ENCODE measurements around the gene TMEM123. TPM values are rescaled to one million over a fixed set of nuclear protein-coding genes. Genes with fewer than 3 reads are reported as not detected.
"Not testable (repeated sequence)": the region's sequence is repeated elsewhere in the genome, so short reads cannot be mapped to it uniquely, and the experiment has no call there.

Gene TMEM123
- total RNA-seq, 1 donor from 2014 or later = 75.9 TPM

DNA sequence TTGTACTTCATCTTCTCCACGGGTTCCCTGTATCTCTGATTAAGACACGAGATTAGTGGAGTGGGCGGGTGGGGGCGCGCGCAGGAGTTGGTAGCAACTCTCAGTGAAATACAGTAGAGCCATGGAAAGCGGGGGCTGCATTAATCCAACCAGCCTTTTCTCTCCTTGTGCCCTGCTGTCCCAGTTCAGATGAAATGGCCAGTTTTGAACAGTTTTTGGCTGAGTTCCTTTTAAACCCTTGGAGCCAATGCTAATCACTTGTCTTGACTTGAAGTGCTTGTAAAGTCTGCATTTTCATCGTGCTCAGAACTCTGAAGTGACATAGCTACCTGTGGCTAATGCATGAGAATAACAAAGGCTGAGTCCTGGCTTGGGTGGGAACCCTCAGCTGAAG is 734 bp upstream of the TMEM123 start:
- ATAC-seq (no peak), DNase-seq (peak; percentile 33)

DNA sequence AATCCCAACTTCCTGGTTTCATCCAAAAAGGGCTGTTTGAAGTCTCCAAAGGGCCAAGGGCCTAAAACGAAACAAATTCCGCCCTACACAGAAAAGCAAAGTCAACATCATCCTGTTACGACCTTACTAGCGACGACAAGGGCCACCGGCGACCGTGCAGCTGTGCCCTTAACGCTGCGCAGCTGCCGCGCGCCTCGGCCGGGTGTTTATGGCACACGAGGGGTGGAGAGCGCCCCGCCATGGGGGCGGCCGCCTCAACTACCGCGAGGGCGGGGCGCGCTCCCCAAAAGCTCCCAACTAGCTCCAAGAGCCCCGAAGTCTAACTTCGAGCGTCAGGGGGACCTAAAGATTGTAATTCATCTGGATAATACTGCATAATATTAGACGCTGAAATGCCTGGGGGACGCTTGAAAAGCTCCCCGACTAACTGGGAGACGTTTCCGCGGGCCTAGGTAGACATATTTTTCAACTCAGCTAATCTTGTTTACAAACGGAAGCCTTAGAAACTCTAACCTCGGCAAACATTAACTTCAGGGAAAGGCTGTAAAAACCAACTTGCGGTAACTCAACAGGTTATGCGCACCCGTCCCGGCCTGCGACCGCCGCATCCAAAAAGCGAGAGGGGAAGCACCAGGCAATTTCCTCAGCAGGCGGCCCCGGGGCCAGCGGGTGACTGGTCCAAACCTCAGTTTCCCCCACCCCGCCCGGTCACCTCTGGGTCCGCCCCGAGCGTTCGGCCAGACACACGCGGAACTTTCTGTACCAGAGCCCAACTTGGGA is 694 bp downstream of the TMEM123 start:
- peak; percentile 84 for DNase-seq
- peak; percentile 85 for ATAC-seq
- intact Hi-C loops (cut with micrococcal nuclease) = no loop called here

More for the DNA sequence above, 734 bp upstream of the TMEM123 start:
- intact Hi-C loops (cut with micrococcal nuclease) = no loop called here

DNA sequence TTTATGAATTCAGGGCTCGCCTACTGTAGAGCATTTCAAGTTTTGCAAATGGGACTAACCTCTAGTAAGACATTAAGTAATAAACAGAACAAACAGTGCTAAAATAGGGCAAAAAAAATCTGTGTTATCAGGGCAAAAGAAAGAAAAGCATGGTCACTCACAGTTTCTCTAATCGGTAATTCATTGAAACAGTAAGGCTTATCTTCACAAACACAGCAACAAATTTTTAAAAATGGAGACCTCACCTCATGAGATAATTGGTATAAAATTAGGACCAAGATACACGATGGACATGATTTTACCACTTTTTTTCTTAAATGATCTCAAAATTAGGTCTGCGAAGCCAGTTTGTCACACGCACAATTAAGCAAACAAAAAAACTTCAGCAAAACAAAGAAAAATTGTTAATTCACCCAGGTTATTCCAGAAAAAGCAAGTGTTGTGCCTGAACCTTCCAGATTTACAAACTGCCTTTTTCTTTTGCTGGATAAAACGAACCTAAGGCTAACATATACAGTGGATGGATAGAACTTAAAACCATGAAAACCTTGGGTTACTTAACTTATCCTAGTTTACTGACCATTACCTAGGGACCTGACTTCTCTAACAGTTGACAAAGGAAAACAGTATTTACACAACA is 1.4 kb downstream of the TMEM123 start:
- intact Hi-C loops (cut with micrococcal nuclease) = no loop called here
- no peak for DNase-seq
- no peak for ATAC-seq

DNA sequence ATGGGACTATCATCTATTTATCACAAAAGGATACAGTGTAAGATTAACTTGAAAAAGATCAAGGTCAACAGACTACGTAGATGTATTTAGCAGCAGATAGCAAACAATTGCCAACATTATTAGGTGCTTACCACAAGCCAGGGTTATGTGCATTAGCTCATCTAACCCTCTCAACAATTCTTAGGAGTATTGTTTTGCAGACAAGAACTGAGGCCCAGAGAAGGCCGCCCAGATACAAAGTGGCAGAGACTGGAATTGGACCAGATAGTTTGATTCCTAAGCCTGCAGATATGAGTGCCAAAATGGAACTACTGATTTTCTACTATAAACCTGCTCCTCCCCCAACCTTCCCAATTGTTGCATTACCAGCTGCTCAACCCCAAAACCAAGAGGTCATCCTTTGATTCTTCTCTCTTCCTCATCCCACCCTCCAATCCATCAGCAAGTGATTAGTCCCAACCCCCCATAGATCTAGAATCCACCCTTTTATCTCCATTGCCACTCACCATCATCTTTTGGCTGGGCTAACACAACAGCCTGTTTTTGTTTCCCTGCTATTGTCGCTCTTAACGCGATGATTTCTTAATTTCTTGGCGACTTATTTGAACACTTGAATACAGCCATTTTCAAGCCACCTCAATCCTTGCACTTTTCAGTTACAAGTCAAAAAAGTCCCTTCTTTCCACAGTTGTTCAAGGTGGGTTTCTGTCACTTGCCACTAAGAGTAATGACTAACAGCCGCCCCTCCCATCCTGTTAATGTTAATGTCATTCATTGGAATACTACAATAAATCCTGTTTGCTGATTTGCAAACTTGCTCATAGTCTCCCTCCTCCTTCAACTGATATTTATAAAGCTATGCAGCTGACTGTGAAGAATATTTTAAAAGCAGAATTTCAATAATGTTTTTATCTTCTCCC is 2.7 kb downstream of the TMEM123 start:
- ATAC-seq = no peak
- intact Hi-C loops (cut with micrococcal nuclease) = no loop called here
- DNase-seq = no peak

DNA sequence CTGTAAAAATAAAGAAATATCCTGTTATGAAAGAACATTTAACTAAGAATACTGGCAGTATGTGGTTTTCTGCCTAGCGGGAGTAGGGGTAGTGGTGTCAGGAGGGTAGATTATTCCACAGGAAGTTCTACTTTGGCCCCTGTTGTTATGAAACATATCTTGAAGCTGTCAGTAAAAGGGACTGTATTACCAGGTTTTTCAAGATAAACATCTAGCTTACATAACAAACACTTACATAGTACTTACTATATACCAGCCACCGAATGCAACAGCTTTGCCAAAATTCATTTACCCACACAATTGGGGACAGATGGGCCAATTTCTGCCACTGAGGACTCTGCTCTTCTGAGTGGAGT is 3.7 kb downstream of the TMEM123 start:
- intact Hi-C loops (cut with micrococcal nuclease) = no loop called here
- ATAC-seq = no peak
- no peak for DNase-seq

- DNase-seq = no peak
- ATAC-seq = no peak
- intact Hi-C loops (cut with micrococcal nuclease) = no loop called here
Observed at GRCh38 chr11:102447941-102448868, 4.4 kb downstream of the TMEM123 start.

GRCh38 chr11:102447193-102447592 is 5.4 kb downstream of the TMEM123 start:
- intact Hi-C loops (cut with micrococcal nuclease) = no loop called here
- ATAC-seq = no peak
- DNase-seq = no peak

GRCh38 chr11:102446606-102447005 is 6.0 kb downstream of the TMEM123 start:
- ATAC-seq (no peak), DNase-seq (no peak)
- intact Hi-C loops (cut with micrococcal nuclease) = no loop called here

GRCh38 chr11:102444693-102445092 is 7.9 kb downstream of the TMEM123 start:
- DNase-seq; intact Hi-C loops (cut with micrococcal nuclease); ATAC-seq: not testable (repeated sequence)

- intact Hi-C loops (cut with micrococcal nuclease); ATAC-seq; DNase-seq: not testable (repeated sequence)
Observed at GRCh38 chr11:102444142-102444541, 8.4 kb downstream of the TMEM123 start.

DNA sequence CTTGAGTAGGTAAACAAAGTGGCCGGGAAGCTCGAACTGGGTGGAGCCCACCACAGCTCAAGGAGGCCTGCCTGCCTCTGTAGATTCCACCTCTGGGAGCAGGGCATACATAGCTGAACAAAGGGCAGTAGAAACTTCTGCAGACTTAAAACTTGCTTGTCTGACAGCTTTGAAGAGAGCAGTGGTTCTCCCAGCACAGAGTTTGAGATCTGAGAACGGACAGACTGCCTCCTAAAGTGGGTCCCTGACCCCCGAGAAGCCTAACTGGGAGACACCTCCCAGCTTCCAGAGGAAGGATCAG is 13.6 kb downstream of the TMEM123 start:
- intact Hi-C loops (cut with micrococcal nuclease); ATAC-seq; DNase-seq: not testable (repeated sequence)

DNA sequence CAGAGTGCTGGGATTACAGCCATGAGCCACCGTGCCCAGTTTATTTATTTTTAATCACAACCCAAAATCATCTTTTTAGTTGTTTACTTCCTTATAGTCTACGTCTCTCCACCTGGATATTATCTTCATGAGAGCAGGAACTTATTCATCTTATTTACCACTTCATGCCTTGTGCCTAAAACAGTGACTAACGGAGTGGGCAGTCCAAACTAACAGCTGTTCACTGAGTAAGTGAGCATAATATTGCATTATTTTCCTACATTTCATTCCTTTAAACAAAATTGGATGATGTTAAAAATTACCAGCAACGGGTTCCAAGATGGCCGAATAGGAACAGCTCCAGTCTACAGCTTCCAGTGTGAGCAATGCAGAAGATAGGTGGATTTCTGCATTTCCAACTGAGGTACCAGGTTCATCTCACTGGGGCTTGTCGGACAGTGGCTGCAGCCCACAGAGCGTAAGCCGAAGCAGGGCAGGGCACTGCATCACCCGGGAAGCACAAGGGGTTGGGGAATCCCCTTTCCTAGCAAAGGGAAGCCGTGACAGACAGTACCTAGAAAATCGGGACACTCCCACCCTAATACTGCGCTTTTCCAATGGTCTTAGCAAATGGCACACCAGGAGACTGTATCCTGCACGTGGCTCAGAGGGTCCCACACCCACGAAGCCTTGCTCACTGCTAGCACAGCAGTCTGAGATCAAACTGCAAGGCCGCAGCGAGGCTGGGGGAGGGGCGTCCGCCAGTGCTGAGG is 14.1 kb downstream of the TMEM123 start:
- ATAC-seq = no peak
- intact Hi-C loops (cut with micrococcal nuclease) = no loop called here

GRCh38 chr11:102437727-102438126 is 14.8 kb downstream of the TMEM123 start:
- intact Hi-C loops (cut with micrococcal nuclease) = no loop called here
- no peak for DNase-seq
- ATAC-seq = no peak

More for the DNA sequence above, 14.1 kb downstream of the TMEM123 start:
- DNase-seq = no peak

DNA sequence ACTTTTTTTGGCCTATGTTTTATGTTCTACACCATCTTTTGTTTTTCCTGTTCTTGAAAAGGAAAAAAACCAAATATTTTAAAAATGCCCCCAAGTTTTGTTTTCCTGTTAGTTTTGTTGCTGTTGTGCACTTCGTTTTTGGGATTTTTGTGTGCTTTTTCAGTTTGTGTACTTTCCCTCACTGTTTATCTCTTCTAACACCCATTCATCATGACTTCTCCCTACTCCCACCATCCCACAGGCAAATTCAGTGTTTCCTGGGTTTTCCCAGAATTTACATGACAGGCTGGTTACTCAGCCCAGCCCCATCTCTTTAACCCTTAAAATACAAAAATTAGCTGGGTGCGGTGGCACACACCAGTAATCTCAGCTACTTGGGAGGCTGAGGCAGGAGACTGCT is 15.6 kb downstream of the TMEM123 start:
- ATAC-seq = no peak
- intact Hi-C loops (cut with micrococcal nuclease) = no loop called here
- DNase-seq = no peak

DNA sequence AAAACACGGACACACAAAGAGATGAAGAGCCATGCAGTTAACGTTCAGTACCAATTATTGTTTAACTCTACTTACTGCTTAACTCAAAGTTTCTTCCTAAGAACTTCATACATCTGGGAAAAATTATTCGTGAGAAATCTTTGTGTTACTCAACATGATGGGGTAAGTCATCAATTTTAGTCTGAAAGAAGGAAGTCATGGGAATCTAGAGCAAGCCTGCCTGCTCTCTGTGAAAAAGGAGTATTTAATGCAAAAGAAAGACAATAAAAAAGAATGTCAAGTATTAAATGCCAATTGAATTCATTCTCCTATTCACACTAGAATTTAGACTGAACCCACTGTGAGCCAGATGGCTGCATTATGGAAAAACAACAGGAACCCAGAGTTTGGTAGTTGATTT is 16.0 kb downstream of the TMEM123 start:
- intact Hi-C loops (cut with micrococcal nuclease) = no loop called here
- ATAC-seq = no peak
- DNase-seq = no peak

DNA sequence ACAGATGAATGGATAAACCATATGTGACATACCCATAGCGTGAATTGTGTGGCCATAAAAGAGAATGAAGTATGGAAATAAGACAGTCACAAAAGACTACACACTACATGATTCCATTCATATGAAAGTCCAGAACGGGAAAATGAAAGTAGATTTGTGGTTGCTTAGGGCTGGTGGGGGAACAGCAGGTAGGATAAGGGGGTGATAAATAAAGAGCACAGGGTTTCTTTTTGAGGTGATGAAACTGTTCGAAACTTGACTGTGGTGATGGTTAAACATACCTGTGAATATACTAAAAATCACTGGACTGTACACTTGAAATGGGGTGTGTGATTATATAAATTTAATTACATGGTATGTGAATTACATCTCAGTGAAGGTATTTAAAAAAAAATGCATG is 16.9 kb downstream of the TMEM123 start:
- ATAC-seq = no peak
- DNase-seq = no peak
- intact Hi-C loops (cut with micrococcal nuclease) = no loop called here

DNA sequence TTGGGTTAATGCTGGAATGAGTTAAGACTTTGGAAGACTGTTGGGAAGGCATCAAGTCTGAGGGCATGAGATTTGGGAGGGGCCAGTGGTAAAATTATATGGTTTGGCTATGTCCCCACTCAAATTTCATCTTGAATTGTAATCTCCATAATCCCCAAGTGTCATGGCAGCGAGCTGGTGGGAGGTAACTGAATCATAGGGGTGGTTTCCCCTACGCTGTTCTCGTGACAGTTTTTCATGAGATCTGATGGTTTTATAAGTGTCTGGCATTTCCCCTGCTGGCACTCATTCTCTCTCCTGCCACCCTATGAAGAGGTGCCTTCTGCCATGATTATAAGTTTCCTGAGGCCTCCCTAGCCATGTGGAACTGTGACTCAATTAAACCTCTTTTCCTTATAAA is 19.0 kb downstream of the TMEM123 start:
- not testable (repeated sequence) for ATAC-seq

DNA sequence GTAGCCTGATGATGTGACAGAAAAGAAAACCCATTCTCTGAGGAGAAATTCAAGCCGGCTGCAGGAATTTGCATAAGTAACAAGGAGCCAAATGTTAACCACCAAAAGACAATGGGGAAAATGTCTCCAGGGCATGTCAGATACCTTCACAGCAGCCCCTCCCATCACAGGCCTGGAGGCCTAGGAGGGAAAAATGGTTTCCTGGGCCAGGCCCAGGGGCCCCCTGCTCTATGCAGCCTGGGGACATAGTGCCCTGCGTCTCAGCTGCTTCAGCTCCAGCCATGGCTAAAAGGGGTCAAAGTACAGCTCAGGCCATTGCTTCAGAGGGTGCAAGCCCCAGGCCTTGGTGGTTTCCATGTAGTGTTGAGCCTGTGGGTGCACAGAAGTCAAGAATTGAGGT is 20.0 kb downstream of the TMEM123 start:
- intact Hi-C loops (cut with micrococcal nuclease); ATAC-seq; DNase-seq: not testable (repeated sequence)

More for the DNA sequence above, 19.0 kb downstream of the TMEM123 start:
- DNase-seq; intact Hi-C loops (cut with micrococcal nuclease): not testable (repeated sequence)

Measured in left ventricle myocardium superior (tissue), 1 donor.